ENCODE measurements around the gene FAM43A.
A peak's percentile ranks its signal among the peaks of the same experiment; 100 is the strongest.

Gene FAM43A

GRCh38 chr3:194671511-194671899, 14.2 kb upstream of the FAM43A start:
- no peak overlapping the region for H2BK120ac ChIP-seq (ENCODE audit: low read depth, low read length)
- peaks cover 0 to 10% (median 0%) of the 10 kb centered on the region in 3 experiments for H3K27me3 ChIP-seq (ENCODE audit: control insufficient read depth in 3 of 3, insufficient read depth in 3 of 3, low read depth in 1 of 3, low read length in 3 of 3)
- H4K8ac ChIP-seq (ENCODE audit: low read depth, low read length): no peak overlapping the region
- no peak overlapping the region for H3K23ac ChIP-seq (ENCODE audit: low read depth, low read length, poor library complexity)
- no peak overlapping the region for H2BK5ac ChIP-seq (ENCODE audit: low read length)
- H2BK15ac ChIP-seq (ENCODE audit: low read length): no peak overlapping the region
- no peaks in the 10 kb centered on the region for H3K9me3 ChIP-seq (replicated peaks in 1 of 2; ENCODE audit: control insufficient read depth in 2 of 2, insufficient read depth in 1 of 2, low read depth in 1 of 2, low read length in 2 of 2)
- peak overlapping the region; percentile 87 to 95 for H3K4me3 ChIP-seq (ENCODE audit: low read length in 2 of 2)
- H3K4ac ChIP-seq (ENCODE audit: low read length): no peak overlapping the region
- H3K4me1 ChIP-seq (ENCODE audit: control insufficient read depth in 2 of 2, insufficient read depth in 1 of 2, low read depth in 1 of 2, low read length in 2 of 2): peaks cover 4 to 6% of the 10 kb centered on the region in 2 donors
- no peak overlapping the region for H2AK5ac ChIP-seq (ENCODE audit: low read depth, low read length)
- no peak overlapping the region for H3K9ac ChIP-seq (ENCODE audit: low read depth, low read length, poor library complexity)
- peak overlapping the region; percentile 82 for H2AFZ ChIP-seq (ENCODE audit: low read length)
- no peak for DNase-seq (ENCODE audit: low spot score)
- H3K14ac ChIP-seq (ENCODE audit: low read length): no peak overlapping the region
- H3K4me2 ChIP-seq (ENCODE audit: insufficient read depth, low read length, poor library complexity, severe bottlenecking): peak overlapping the region; percentile 48
- peaks cover 3 to 26% of the 10 kb centered on the region in 2 donors for H3K36me3 ChIP-seq (replicated peaks in 1 of 2; ENCODE audit: control insufficient read depth in 2 of 2, insufficient read depth in 2 of 2, low read length in 2 of 2)
- no CpG with 5 or more reads among the region's 5 CpGs for WGBS, 2 donors (ENCODE audit: extremely low coverage in 2 of 2, insufficient read length in 2 of 2, insufficient replicate concordance in 1 of 2)
- H3K18ac ChIP-seq (ENCODE audit: low read length): no peak overlapping the region
- peaks cover 4% of the 10 kb centered on the region for H3K79me1 ChIP-seq (ENCODE audit: low read depth, low read length)
- H3K27ac ChIP-seq (replicated peaks; ENCODE audit: low read length): no peak overlapping the region
- no peak overlapping the region for H4K91ac ChIP-seq (ENCODE audit: low read depth, low read length, poor library complexity)
- H2BK12ac ChIP-seq (ENCODE audit: low read length): no peak overlapping the region

GRCh38 chr3:194671900-194672808, 13.5 kb upstream of the FAM43A start, which contains the start of gene LSG1:
LSG1 (minus strand) TSS chr3:194672191; CDS start chr3:194672162, 29 bp downstream.
- no peak within 1 kb of the TSS for H3K14ac ChIP-seq (ENCODE audit: low read length)
- H2BK15ac ChIP-seq (ENCODE audit: low read length): no peak within 1 kb of the TSS
- H3K18ac ChIP-seq (ENCODE audit: low read length): no peak within 1 kb of the TSS
- DNase-seq (ENCODE audit: low spot score): peak; percentile 97
- H2BK5ac ChIP-seq (ENCODE audit: low read length): no peak within 1 kb of the TSS
- H4K8ac ChIP-seq (ENCODE audit: low read depth, low read length): no peak within 1 kb of the TSS
- no peak within 1 kb of the TSS for H2AK5ac ChIP-seq (ENCODE audit: low read depth, low read length)
- H3K27me3 ChIP-seq (ENCODE audit: control insufficient read depth in 3 of 3, insufficient read depth in 3 of 3, low read depth in 1 of 3, low read length in 3 of 3): peaks cover 0 to 10% (median 0%) of the 10 kb centered on the region in 3 experiments
- no peak within 1 kb of the TSS for H3K9ac ChIP-seq (ENCODE audit: low read depth, low read length, poor library complexity)
- peaks cover 3 to 21% of the 10 kb centered on the region in 2 donors for H3K36me3 ChIP-seq (replicated peaks in 1 of 2; ENCODE audit: control insufficient read depth in 2 of 2, insufficient read depth in 2 of 2, low read length in 2 of 2)
- no peak within 1 kb of the TSS for H3K4ac ChIP-seq (ENCODE audit: low read length)
- H3K79me1 ChIP-seq (ENCODE audit: low read depth, low read length): peaks cover 4% of the 10 kb centered on the region
- H3K4me3 ChIP-seq (ENCODE audit: low read length in 2 of 2): peak within 1 kb of the TSS; percentile 87 to 95
- WGBS, 2 donors (ENCODE audit: extremely low coverage in 2 of 2, insufficient read length in 2 of 2, insufficient replicate concordance in 1 of 2): no CpG with 5 or more reads among the region's 57 CpGs
- no peak within 1 kb of the TSS for H2BK120ac ChIP-seq (ENCODE audit: low read depth, low read length)
- no peak within 1 kb of the TSS for H3K27ac ChIP-seq (replicated peaks; ENCODE audit: low read length)
- H2BK12ac ChIP-seq (ENCODE audit: low read length): no peak within 1 kb of the TSS
- no peak within 1 kb of the TSS for H4K91ac ChIP-seq (ENCODE audit: low read depth, low read length, poor library complexity)
- H3K4me2 ChIP-seq (ENCODE audit: insufficient read depth, low read length, poor library complexity, severe bottlenecking): peak within 1 kb of the TSS; percentile 73
- H2AFZ ChIP-seq (ENCODE audit: low read length): peak within 1 kb of the TSS; percentile 82
- no peaks in the 10 kb centered on the region for H3K9me3 ChIP-seq (replicated peaks in 1 of 2; ENCODE audit: control insufficient read depth in 2 of 2, insufficient read depth in 1 of 2, low read depth in 1 of 2, low read length in 2 of 2)
- H3K23ac ChIP-seq (ENCODE audit: low read depth, low read length, poor library complexity): no peak within 1 kb of the TSS
- H3K4me1 ChIP-seq (ENCODE audit: control insufficient read depth in 2 of 2, insufficient read depth in 1 of 2, low read depth in 1 of 2, low read length in 2 of 2): peaks cover 4 to 6% of the 10 kb centered on the region in 2 donors

DNA sequence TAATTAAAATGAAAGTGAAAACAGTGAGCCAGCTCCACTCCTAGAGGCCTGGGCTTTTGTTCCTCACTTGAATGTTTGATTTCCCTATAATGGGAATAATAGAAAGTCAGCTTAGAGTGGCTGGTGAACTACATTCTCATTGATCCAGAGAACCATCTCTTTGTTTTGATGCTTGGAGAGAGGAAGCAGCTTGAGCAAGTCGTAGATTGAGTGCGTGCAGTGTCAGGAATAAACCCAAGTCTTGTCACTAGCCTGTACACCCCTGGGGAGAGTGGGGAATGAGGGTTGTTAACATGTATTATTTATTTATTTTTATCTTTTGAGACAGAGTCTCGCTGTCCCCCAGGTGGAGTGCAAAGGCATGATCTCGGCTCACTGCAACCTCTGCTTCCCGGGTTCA, 12.8 kb upstream of the FAM43A start:
- H2BK12ac ChIP-seq (ENCODE audit: low read length): no peak overlapping the region
- H3K9ac ChIP-seq (ENCODE audit: low read depth, low read length, poor library complexity): no peak overlapping the region
- peak overlapping the region; percentile 34 for H3K4me2 ChIP-seq (ENCODE audit: insufficient read depth, low read length, poor library complexity, severe bottlenecking)
- H3K27me3 ChIP-seq (ENCODE audit: control insufficient read depth in 3 of 3, insufficient read depth in 3 of 3, low read depth in 1 of 3, low read length in 3 of 3): peaks cover 0 to 10% (median 0%) of the 10 kb centered on the region in 3 experiments
- H3K79me1 ChIP-seq (ENCODE audit: low read depth, low read length): peaks cover 4% of the 10 kb centered on the region
- no CpG with 5 or more reads among the region's 5 CpGs for WGBS, 2 donors (ENCODE audit: extremely low coverage in 2 of 2, insufficient read length in 2 of 2, insufficient replicate concordance in 1 of 2)
- no peak overlapping the region for H3K18ac ChIP-seq (ENCODE audit: low read length)
- H3K4me3 ChIP-seq (ENCODE audit: low read length in 2 of 2): peak overlapping the region in 1 of 2 donors; percentile 87
- H3K9me3 ChIP-seq (replicated peaks in 1 of 2; ENCODE audit: control insufficient read depth in 2 of 2, insufficient read depth in 1 of 2, low read depth in 1 of 2, low read length in 2 of 2): no peaks in the 10 kb centered on the region
- H4K8ac ChIP-seq (ENCODE audit: low read depth, low read length): no peak overlapping the region
- no peak overlapping the region for H3K27ac ChIP-seq (replicated peaks; ENCODE audit: low read length)
- no peak overlapping the region for H2BK5ac ChIP-seq (ENCODE audit: low read length)
- H4K91ac ChIP-seq (ENCODE audit: low read depth, low read length, poor library complexity): no peak overlapping the region
- H3K4ac ChIP-seq (ENCODE audit: low read length): no peak overlapping the region
- no peak overlapping the region for H2AK5ac ChIP-seq (ENCODE audit: low read depth, low read length)
- DNase-seq (ENCODE audit: low spot score): peak; percentile 6
- H2BK120ac ChIP-seq (ENCODE audit: low read depth, low read length): no peak overlapping the region
- no peak overlapping the region for H3K23ac ChIP-seq (ENCODE audit: low read depth, low read length, poor library complexity)
- no peak overlapping the region for H2BK15ac ChIP-seq (ENCODE audit: low read length)
- H3K14ac ChIP-seq (ENCODE audit: low read length): no peak overlapping the region
- H3K4me1 ChIP-seq (ENCODE audit: control insufficient read depth in 2 of 2, insufficient read depth in 1 of 2, low read depth in 1 of 2, low read length in 2 of 2): peaks cover 4 to 6% of the 10 kb centered on the region in 2 donors
- H2AFZ ChIP-seq (ENCODE audit: low read length): peak overlapping the region; percentile 82
- peaks cover 3 to 21% of the 10 kb centered on the region in 2 donors for H3K36me3 ChIP-seq (replicated peaks in 1 of 2; ENCODE audit: control insufficient read depth in 2 of 2, insufficient read depth in 2 of 2, low read length in 2 of 2)

DNA sequence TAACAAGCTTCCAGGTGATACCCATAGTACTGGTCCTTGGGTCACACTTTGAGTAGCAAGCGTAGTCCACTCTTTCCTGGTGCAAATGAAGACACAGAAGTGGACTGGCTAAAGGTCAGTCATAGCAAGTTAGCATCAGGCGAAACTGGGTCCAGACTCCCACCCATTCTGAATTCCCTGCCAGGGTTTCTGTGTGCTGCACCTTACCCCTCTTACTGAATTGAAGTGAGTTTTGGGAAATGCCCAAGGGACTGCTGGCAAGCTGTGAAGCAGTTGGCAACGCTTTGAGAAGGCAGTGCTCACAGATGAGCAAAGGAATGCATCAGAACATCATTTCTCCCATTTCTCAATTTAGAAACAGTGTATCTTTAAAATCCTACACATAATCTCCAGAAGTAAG, 11.9 kb upstream of the FAM43A start:
- WGBS, 2 donors (ENCODE audit: extremely low coverage in 2 of 2, insufficient read length in 2 of 2, insufficient replicate concordance in 1 of 2): no CpG with 5 or more reads among the region's 3 CpGs
- Histone ChIP-seq H4K8ac (ENCODE audit: low read depth, low read length) (no peak overlapping the region), H2AK5ac (ENCODE audit: low read depth, low read length) (no peak overlapping the region), H3K23ac (ENCODE audit: low read depth, low read length, poor library complexity) (no peak overlapping the region), H3K18ac (ENCODE audit: low read length) (no peak overlapping the region), H3K4ac (ENCODE audit: low read length) (no peak overlapping the region), H3K27me3 (ENCODE audit: control insufficient read depth in 3 of 3, insufficient read depth in 3 of 3, low read depth in 1 of 3, low read length in 3 of 3) (peaks cover 0 to 10% (median 0%) of the 10 kb centered on the region in 3 experiments), H2BK5ac (ENCODE audit: low read length) (no peak overlapping the region), H3K4me1 (ENCODE audit: control insufficient read depth in 2 of 2, insufficient read depth in 1 of 2, low read depth in 1 of 2, low read length in 2 of 2) (peaks cover 4 to 6% of the 10 kb centered on the region in 2 donors), H2BK15ac (ENCODE audit: low read length) (no peak overlapping the region), H3K4me2 (ENCODE audit: insufficient read depth, low read length, poor library complexity, severe bottlenecking) (no peak overlapping the region), H3K14ac (ENCODE audit: low read length) (no peak overlapping the region), H3K9ac (ENCODE audit: low read depth, low read length, poor library complexity) (no peak overlapping the region), H3K9me3 (replicated peaks in 1 of 2; ENCODE audit: control insufficient read depth in 2 of 2, insufficient read depth in 1 of 2, low read depth in 1 of 2, low read length in 2 of 2) (no peaks in the 10 kb centered on the region), H4K91ac (ENCODE audit: low read depth, low read length, poor library complexity) (no peak overlapping the region), H3K27ac (replicated peaks; ENCODE audit: low read length) (no peak overlapping the region), H2BK120ac (ENCODE audit: low read depth, low read length) (no peak overlapping the region), H2BK12ac (ENCODE audit: low read length) (no peak overlapping the region), H2AFZ (ENCODE audit: low read length) (no peak overlapping the region), H3K4me3 (ENCODE audit: low read length in 2 of 2) (no peak overlapping the region), H3K79me1 (ENCODE audit: low read depth, low read length) (peaks cover 4% of the 10 kb centered on the region), H3K36me3 (replicated peaks in 1 of 2; ENCODE audit: control insufficient read depth in 2 of 2, insufficient read depth in 2 of 2, low read length in 2 of 2) (peaks cover under 1 to 12% of the 10 kb centered on the region in 2 donors)
- DNase-seq (ENCODE audit: low spot score): no peak
